NCI-H1694 treated with DMSO at 0.1 percent for 48 hours (cell line): Measurements from ENCODE around the gene COL6A1.

Experiments
- DNase-seq: peaks from one replicate; lab custom pipeline; 2025; lab: John Stamatoyannopoulos, UW

COL6A1 gene

GRCh38 chr21:46049890-46050667 lies 68.5 kb downstream of the COL6A1 start:
- no peak for DNase-seq

GRCh38 chr21:46050668-46051378 lies 69.3 kb downstream of the COL6A1 start:
- no peak for DNase-seq

GRCh38 chr21:46051379-46051770 lies 69.8 kb downstream of the COL6A1 start:
- DNase-seq = no peak

GRCh38 chr21:46051821-46052675 lies 70.5 kb downstream of the COL6A1 start:
- DNase-seq = no peak

GRCh38 chr21:46052703-46053651 lies 71.4 kb downstream of the COL6A1 start:
- DNase-seq = no peak

GRCh38 chr21:46054031-46054430 lies 72.5 kb downstream of the COL6A1 start:
- DNase-seq = no peak

GRCh38 chr21:46054451-46054881 lies 72.9 kb downstream of the COL6A1 start:
- DNase-seq = no peak
